Measurements from ENCODE around the gene GDPD5. TPM values are rescaled to one million over a fixed set of nuclear protein-coding genes. Genes with fewer than 3 reads are reported as not detected.

Gene GDPD5
- total and polyA plus RNA-seq, 10 of the 15 experiments (the other 5 are each of a cell fraction or from before 2014, with no cell fraction given) = 0.10 to 30.0 (median 6.7) TPM

DNA sequence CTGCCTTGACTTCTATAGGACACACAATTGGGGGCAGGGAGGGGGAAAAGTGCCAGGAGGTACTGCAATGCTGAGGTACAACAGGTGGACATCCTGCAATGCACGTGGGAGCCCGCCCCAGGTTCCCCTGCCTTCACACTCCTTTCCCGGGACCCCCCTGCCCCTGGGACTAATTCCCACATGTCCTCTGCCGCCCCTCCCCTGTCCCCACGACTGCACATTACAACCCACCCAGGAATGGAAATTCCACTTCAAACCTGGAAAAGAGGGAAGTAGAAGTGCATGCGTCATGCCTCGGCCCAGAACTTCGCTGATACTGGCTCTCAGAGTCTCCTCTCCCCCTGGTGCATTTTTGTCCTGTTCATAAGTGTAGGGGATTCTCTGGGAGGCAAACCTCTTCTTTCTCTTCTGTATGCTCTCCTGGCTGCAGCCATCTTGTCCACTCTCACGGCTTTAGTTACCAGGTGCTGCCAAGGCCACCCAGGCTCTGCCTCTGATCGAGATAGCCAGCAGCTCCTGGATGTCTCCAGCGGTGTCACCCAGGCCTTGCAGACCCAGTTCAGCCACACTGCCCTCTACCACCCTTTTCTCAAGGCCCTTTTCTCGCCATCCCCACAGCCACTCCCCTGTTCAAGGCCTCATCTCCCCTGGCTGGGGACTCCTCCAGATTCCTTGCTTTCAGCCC is 43.7 kb downstream of the GDPD5 start:
- H3K79me2 ChIP-seq (ENCODE audit: control insufficient read depth, insufficient read depth, low read length) = no peaks in the 10 kb centered on the region
- ChIA-PET POLR2A (no interaction called here), CTCF (interaction anchor here (1.3 kb wide), 1 partner anchor 41 kb away, joined by 3 read pairs; no protein-coding TSS in a partner anchor), RAD21 (ENCODE audit: unreplicated experiment) (no interaction called here), SMC1A (ENCODE audit: uncharacterized antibody, unreplicated experiment) (no interaction called here)
- no peak overlapping the region for H3K4me2 ChIP-seq (ENCODE audit: control insufficient read depth, insufficient read depth)
- 78% methylated on average over 12 of the region's 12 CpGs for WGBS (ENCODE audit: insufficient coverage, insufficient replicate concordance, low lambda C conversion rate, missing lambda C conversion rate)
- BruUV-seq (replicated peaks) = no TSS peak
- H3K36me3 ChIP-seq (ENCODE audit: control insufficient read depth in 2 of 2, insufficient read depth in 2 of 2, low read length in 1 of 2) = no peaks in the 10 kb centered on the region
- no peak for ATAC-seq
- DNase-seq (ENCODE audit: low read depth, low spot score) = no peak
- no peaks in the 10 kb centered on the region for H3K27me3 ChIP-seq (replicated peaks in 1 of 2; ENCODE audit: control insufficient read depth in 2 of 2, insufficient read depth in 2 of 2, low read length in 1 of 2)
- H3K4me3 ChIP-seq = no peak overlapping the region
- no peak overlapping the region for H3K9ac ChIP-seq (ENCODE audit: control insufficient read depth, insufficient read depth, low read length)
- peaks cover 10% of the 10 kb centered on the region for H3K4me1 ChIP-seq (ENCODE audit: control insufficient read depth, insufficient read depth, low read length)
- intact Hi-C loops (cut with micrococcal nuclease; ENCODE audit: unreplicated experiment) = no loop called here
- in situ Hi-C loops (cut with MboI) = no loop called here
- H3K27ac ChIP-seq (ENCODE audit: control insufficient read depth, insufficient read depth) = no peak overlapping the region
- no peaks in the 10 kb centered on the region for H4K20me1 ChIP-seq (ENCODE audit: control insufficient read depth, insufficient read depth)
- no peaks in the 10 kb centered on the region for H3K9me3 ChIP-seq (replicated peaks; ENCODE audit: control insufficient read depth, insufficient read depth, low read length)
- FAIRE-seq = no peak
- H2AFZ ChIP-seq (ENCODE audit: control insufficient read depth, low read depth, low read length) = no peak overlapping the region
- TF ChIP-seq IRF4 (IDR thresholded peaks at IDR 0.05; ENCODE audit: low read depth, low read length) (no peak), GATAD2B (conservative IDR thresholded peaks at IDR 0.05; ENCODE audit: low read depth) (no peak), CBX3 (IDR thresholded peaks at IDR 0.05; ENCODE audit: borderline replicate concordance, low read depth) (no peak), RAD51 (IDR thresholded peaks at IDR 0.05) (no peak), KAT2A (conservative IDR thresholded peaks at IDR 0.05; ENCODE audit: control insufficient read depth, low read depth, low read length) (no peak), SP1 (IDR thresholded peaks at IDR 0.05; ENCODE audit: low read depth, low read length) (no peak), ATF7 (IDR thresholded peaks at IDR 0.05; ENCODE audit: low read depth) (no peak), CEBPZ (IDR thresholded peaks at IDR 0.05; ENCODE audit: low read depth, low read length) (no peak), SIX5 (IDR thresholded peaks at IDR 0.05; ENCODE audit: low read depth, low read length, severe bottlenecking) (no peak), LARP7 (IDR thresholded peaks at IDR 0.05) (no peak), NFIC (IDR thresholded peaks at IDR 0.05; ENCODE audit: low read depth, low read length) (no peak), POLR2A (IDR thresholded peaks at IDR 0.05; ENCODE audit: low read depth, low read length) (no peak), NFXL1 (IDR thresholded peaks at IDR 0.05; ENCODE audit: borderline replicate concordance) (no peak), HDGF (IDR thresholded peaks at IDR 0.05) (no peak), IRF3 (IDR thresholded peaks at IDR 0.05) (no peak), SRF (IDR thresholded peaks at IDR 0.05; ENCODE audit: low read depth in 2 of 2, low read length in 2 of 2) (no peak), IKZF1 (conservative IDR thresholded peaks at IDR 0.05) (no peak), SMAD5 (IDR thresholded peaks at IDR 0.05; ENCODE audit: low read depth) (no peak)
- TF ChIP-seq, protein P1, sequence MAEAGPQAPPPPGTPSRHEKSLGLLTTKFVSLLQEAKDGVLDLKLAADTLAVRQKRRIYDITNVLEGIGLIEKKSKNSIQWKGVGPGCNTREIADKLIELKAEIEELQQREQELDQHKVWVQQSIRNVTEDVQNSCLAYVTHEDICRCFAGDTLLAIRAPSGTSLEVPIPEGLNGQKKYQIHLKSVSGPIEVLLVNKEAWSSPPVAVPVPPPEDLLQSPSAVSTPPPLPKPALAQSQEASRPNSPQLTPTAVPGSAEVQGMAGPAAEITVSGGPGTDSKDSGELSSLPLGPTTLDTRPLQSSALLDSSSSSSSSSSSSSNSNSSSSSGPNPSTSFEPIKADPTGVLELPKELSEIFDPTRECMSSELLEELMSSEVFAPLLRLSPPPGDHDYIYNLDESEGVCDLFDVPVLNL (IDR thresholded peaks at IDR 0.05; ENCODE audit: low read depth, low read length) = no peak
